Aorta (tissue), 5 donors: ENCODE measurements around the gene USP12. TPM values are rescaled to one million over a fixed set of nuclear protein-coding genes. Genes with fewer than 3 reads are reported as not detected.
"Not testable (repeated sequence)": the region's sequence is repeated elsewhere in the genome, so short reads cannot be mapped to it uniquely, and the experiment has no call there.

Experiments used
- ATAC-seq: fragments of 200-7000 bp; cut with Tn5 transposase; one replicate; pipeline ENCODE4 v1.9.1; 2022; ENCODE audit warnings: moderate library complexity; ENCODE audit not compliant: low FRiP score
- DNase-seq, 2 donors: peaks; one replicate each; pipeline ENCODE4 v3.0.0-alpha.2; 2020
- H3K27ac ChIP-seq, 2 donors: one replicate each; pipeline ENCODE4 v1.5.1; 2013; ENCODE audit warnings: low read length in 2 of 2, mild to moderate bottlenecking in 2 of 2, moderate library complexity in 2 of 2, control low read depth in 1 of 2, inconsistent platforms in 1 of 2, low read depth in 1 of 2
- H3K27me3 ChIP-seq, 2 donors: one replicate each; pipeline ENCODE4 v1.6.1; 2013; ENCODE audit warnings: control low read depth in 1 of 2, low read length in 1 of 2, mild to moderate bottlenecking in 1 of 2, moderate library complexity in 1 of 2; ENCODE audit not compliant: insufficient read depth in 2 of 2, control insufficient read depth in 1 of 2
- H3K36me3 ChIP-seq, 2 donors: one replicate each; pipeline ENCODE4 v1.6.1; 2013; ENCODE audit warnings: control low read depth in 1 of 2, low read length in 1 of 2, mild to moderate bottlenecking in 1 of 2; ENCODE audit not compliant: insufficient read depth in 2 of 2, control insufficient read depth in 1 of 2
- H3K4me1 ChIP-seq, 2 donors: one replicate each; pipeline ENCODE4 v1.6.1; 2013; ENCODE audit warnings: low read length in 2 of 2, control low read depth in 1 of 2, mild to moderate bottlenecking in 1 of 2, moderate library complexity in 1 of 2; ENCODE audit not compliant: insufficient read depth in 2 of 2, control insufficient read depth in 1 of 2
- H3K4me3 ChIP-seq, 2 donors: one replicate each; pipeline ENCODE4 v1.5.1; 2013; ENCODE audit warnings: low read length in 2 of 2, control low read depth in 1 of 2, mild to moderate bottlenecking in 1 of 2
- H3K9me3 ChIP-seq: one replicate; pipeline ENCODE4 v1.6.1; 2013; ENCODE audit warnings: mild to moderate bottlenecking, low read length; ENCODE audit not compliant: control insufficient read depth
- WGBS, 2 donors: extraction: QIAGEN DNeasy Blood & Tissue Kit; methylation state at CpG; one replicate each; pipeline ENCODE4 v1.1.7; 2013; 5-methylcytosine and 5-hydroxymethylcytosine counted together
- intact Hi-C, 2 donors: fragments of 100-400 bp; cut with DNase I; formaldehyde crosslinking; loops; one replicate each; pipeline versions ENCODE4 v1.14.2 to v1.15.0; 2022
- polyA plus RNA-seq, 2 donors: library from polyadenylated mRNA; stranded (reverse); fragments of 200-250 nt; gene quantifications; one replicate each; pipeline ENCODE4 v1.2.3, GENCODE V29; 2013
- total RNA-seq, 2 donors: library from RNA; stranded (reverse); fragmentation: NEBNext Ultra II Directional; extraction: Animal tissue kit (Norgen Biotek cat#: 25700); gene quantifications; one replicate each; pipeline ENCODE4 v1.2.1, GENCODE V29; 2021
- donor health status: healthy with polysubstance abuse.
- donor health status: Bipolar disorder and iron deficiency.
- donor health status: DM: no; HTN: no; CAD: no.
- donor health status: DM: no; HTN: no; CAD: no.
- donor health status: DM: yes; HTN: yes; CAD: no.

Gene USP12
- total and polyA plus RNA-seq, 4 donors, result 18.2 to 47.2 (median 39.6) TPM

DNA sequence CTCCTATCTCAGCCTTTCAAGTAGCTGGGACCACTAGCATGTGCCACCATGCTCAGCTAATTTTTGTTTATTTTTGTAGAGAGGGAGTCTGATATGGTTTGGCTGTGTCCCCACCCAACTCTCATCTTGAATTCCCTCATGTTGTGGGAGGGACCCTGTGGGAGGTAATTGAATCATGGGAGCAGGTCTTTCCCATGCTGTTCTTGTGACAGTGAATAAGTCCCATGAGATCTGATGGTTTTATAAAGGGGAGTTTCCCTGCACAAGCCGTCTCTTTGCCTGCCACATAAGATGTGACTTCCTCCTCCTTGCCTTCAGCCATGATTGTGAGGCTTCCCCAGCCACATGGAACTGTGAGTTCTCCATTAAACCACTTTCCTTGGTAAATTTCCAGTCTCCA is 20.8 kb upstream of the USP12 start:
- H3K9me3 ChIP-seq, H3K4me1 ChIP-seq, DNase-seq, intact Hi-C loops, H3K27ac ChIP-seq, H3K4me3 ChIP-seq, H3K27me3 ChIP-seq, H3K36me3 ChIP-seq, ATAC-seq: not testable (repeated sequence)
- 42 to 53% methylated on average over 1 of the region's 1 CpG for WGBS, 2 donors

DNA sequence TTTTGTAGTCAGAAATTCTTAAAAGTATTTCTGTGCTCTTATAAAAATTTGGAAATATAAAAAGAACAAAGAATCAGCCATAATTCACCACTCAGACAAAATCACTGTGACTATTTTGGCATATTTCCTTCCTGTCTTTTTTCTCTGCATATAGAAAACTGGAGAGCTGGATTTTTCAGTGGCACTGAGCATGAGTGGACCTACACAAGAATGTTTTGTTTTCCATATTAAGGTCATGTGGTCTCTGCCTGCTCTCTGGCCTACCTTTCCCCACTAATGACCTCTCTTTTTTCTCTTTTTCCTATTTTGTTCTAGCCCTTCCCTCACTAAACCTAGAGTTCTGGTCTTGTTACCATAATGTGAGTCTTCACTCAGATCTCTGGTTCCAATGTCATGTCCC is 17.6 kb upstream of the USP12 start:
- H3K4me1 ChIP-seq, result no peaks in the 10 kb centered on the region
- no peak overlapping the region for H3K27ac ChIP-seq
- intact Hi-C loops, result no loop called here
- ATAC-seq (no peak), DNase-seq (no peak)
- H3K36me3 ChIP-seq, result no peaks in the 10 kb centered on the region
- no peaks in the 10 kb centered on the region for H3K9me3 ChIP-seq
- no peaks in the 10 kb centered on the region for H3K27me3 ChIP-seq
- no peak overlapping the region for H3K4me3 ChIP-seq

DNA sequence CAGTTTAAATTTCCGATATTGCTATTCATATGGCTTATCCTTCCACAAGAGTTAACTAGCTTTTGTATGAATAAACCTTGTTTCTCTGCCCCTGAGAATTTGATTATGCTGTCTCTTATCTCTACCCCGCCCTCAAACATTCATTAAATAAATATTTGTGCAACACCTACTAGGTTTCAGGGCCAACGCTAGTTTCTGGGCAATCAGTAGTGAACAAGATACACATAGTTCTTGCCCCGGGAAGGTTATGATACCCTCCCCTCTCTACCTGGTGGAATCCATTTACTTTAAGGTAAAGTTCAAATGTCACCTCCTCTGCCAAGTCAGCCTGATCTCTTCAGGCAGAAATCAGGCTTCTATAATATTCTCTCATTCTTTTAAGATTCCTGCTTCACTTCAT is 16.6 kb upstream of the USP12 start:
- Histone ChIP-seq H3K36me3 (no peaks in the 10 kb centered on the region), H3K4me1 (no peaks in the 10 kb centered on the region), H3K4me3 (no peak overlapping the region), H3K27me3 (no peaks in the 10 kb centered on the region), H3K9me3 (no peaks in the 10 kb centered on the region), H3K27ac (no peak overlapping the region)
- ATAC-seq (no peak), DNase-seq (no peak)
- intact Hi-C loops, result no loop called here
- WGBS, 2 donors, result 67 to 72% methylated on average over 4 of the region's 4 CpGs

DNA sequence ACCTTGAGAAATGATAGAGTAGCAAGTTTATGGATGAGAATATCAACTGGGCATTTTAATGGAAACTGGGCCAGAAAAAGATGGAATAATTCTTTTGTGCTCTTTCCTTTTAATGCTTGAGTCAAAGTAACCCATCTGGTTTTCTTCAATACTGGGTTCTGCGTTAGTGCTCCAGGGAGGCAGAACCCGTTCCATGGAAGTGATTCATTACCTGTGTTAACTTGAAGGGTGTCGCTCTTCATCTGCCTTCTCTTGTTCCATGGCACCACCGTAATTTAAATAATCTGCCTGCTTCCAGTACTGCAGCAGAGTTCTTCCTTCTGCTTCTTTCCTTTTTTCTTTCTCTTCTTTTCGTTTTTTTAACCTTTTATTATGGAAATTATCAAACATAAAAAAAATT is 14.7 kb upstream of the USP12 start:
- Histone ChIP-seq H3K9me3 (no peaks in the 10 kb centered on the region), H3K4me3 (no peak overlapping the region), H3K4me1 (no peaks in the 10 kb centered on the region), H3K27ac (no peak overlapping the region), H3K27me3 (no peaks in the 10 kb centered on the region), H3K36me3 (no peaks in the 10 kb centered on the region)
- WGBS, 2 donors, result 70 to 75% methylated on average over 5 of the region's 5 CpGs
- intact Hi-C loops, result no loop called here
- DNase-seq (no peak), ATAC-seq (no peak)

DNA sequence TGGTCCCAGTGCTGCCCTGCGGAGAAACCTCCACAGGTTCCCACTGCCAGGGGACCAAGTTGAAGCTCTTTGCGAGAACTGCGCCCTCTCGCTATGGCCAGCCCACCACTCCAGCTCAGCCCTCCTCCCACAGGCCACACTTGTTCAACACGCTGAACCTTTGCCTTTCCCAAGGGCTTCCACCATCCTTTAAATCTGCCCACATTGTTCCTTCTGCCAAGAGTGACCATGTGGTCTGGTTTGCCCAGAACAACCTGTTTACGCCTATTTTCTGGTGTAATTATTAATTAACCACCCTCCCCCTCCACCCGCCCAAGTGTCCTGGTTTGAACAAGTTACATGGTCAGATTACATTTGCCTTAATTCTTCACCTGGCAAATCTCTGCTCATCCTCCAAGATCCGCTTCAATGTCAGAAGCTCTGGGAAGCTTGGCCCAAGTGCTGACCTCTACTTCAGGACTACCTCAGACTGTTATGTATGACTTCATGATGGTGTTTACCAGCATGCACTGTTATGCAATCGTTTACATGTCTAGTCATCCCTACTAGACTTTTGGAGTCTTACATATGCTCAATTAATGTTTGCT is 12.0 kb upstream of the USP12 start:
- Histone ChIP-seq H3K27ac (no peak overlapping the region), H3K4me1 (no peaks in the 10 kb centered on the region), H3K9me3 (no peaks in the 10 kb centered on the region), H3K4me3 (no peak overlapping the region), H3K27me3 (no peaks in the 10 kb centered on the region), H3K36me3 (no peaks in the 10 kb centered on the region)
- 83 to 84% methylated on average over 9 of the region's 9 CpGs for WGBS, 2 donors
- ATAC-seq, result no peak
- DNase-seq, result no peak
- intact Hi-C loops, result loop anchor here in 1 of 2 donors (5.0 kb wide), 1 partner anchor 69 kb away; the partner anchor contains the start of gene RPL21

DNA sequence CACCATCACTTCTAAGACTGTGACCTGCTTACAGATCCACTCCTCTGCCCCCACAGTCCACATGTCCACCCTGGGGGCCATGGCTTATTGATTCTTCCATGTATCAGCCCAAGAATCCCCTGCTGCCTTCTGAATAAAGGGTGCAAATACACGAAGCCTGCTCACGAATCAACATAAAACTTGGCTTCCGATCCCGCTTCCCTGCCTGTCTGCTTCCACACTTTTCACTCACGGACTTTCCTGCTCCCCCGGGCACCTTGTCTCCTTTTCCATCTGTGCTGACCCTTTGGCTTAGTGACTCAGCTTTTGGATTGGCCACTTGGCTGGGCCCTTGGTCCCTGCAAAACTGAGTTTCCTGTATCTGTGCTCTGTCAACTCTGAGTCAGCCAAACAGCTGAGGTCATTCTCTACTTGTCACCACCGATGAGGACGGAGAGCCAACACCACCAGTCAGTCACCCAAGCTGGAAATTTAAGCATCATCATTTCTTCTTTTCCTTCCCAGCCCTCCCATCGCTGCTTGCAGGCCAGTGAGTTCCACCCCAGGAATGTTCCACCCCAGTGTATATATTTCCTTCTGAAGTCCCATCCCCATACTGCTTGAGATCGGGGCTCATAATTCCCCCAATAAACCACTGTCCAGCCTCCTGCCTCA is 11.4 kb upstream of the USP12 start:
- no peaks in the 10 kb centered on the region for H3K4me1 ChIP-seq
- no peaks in the 10 kb centered on the region for H3K27me3 ChIP-seq
- H3K36me3 ChIP-seq, result no peaks in the 10 kb centered on the region
- H3K27ac ChIP-seq, result peak overlapping the region in 1 of 2 donors; percentile 2
- intact Hi-C loops, result loop anchor here in 1 of 2 donors (5.0 kb wide), 1 partner anchor 69 kb away; the partner anchor contains the start of gene RPL21
- DNase-seq (peak; percentile 82 to 85), ATAC-seq (peak; percentile 83)
- 8 to 9% methylated on average over 10 of the region's 10 CpGs for WGBS, 2 donors
- no peak overlapping the region for H3K4me3 ChIP-seq
- H3K9me3 ChIP-seq, result no peaks in the 10 kb centered on the region

DNA sequence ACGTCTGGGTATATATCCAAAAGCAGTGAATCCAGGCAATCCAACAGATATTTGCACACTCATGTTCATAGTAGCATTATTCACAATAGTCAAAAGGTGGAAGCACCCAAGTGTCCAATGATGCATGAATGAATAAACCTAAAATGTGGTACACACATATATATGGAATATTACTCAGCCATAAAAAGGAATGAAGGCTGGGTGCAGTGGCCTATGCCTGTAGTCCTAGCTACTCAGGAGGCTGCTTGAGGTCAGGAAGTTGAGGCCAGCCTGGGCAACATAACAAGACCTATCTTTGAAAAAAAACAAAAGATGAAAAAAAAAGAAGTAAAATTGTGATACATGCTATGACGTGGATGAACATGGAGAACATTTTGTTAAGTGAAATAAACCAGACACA is 10.4 kb upstream of the USP12 start:
- intact Hi-C loops, result loop anchor here in 1 of 2 donors (5.0 kb wide), 1 partner anchor 70 kb away; the partner anchor contains the start of gene RPL21
- H3K27ac ChIP-seq, result no peak overlapping the region
- H3K4me3 ChIP-seq, result no peak overlapping the region
- H3K27me3 ChIP-seq, result no peaks in the 10 kb centered on the region
- DNase-seq, result no peak
- no peaks in the 10 kb centered on the region for H3K4me1 ChIP-seq
- WGBS, 2 donors, result 92 to 96% methylated on average over 2 of the region's 2 CpGs
- no peaks in the 10 kb centered on the region for H3K9me3 ChIP-seq
- H3K36me3 ChIP-seq, result no peaks in the 10 kb centered on the region
- no peak for ATAC-seq

DNA sequence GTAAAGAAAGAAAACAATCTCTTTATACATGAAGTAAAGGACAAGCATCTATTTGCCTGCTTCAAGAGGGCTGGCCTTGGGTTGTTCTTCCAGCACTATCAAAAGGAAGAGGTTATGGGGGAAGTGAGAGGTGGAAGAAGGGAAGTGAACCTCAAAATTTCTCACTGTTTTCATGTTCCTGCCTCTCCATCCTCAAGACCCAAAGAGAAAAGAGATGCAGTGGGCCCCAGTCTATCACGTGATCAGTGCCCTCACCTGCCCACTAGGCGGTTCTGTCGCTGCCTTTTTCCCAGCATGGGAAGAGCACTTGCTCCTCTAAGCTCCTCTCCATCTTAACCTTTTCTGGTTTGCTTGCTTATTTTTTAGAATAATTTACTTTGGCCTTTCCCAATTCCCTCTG is 6.2 kb upstream of the USP12 start:
- WGBS, 2 donors, result 56 to 65% methylated on average over 3 of the region's 3 CpGs
- Histone ChIP-seq H3K4me1 (no peaks in the 10 kb centered on the region), H3K4me3 (no peak overlapping the region), H3K9me3 (no peaks in the 10 kb centered on the region), H3K27ac (no peak overlapping the region), H3K36me3 (no peaks in the 10 kb centered on the region), H3K27me3 (no peaks in the 10 kb centered on the region)
- DNase-seq (no peak), ATAC-seq (no peak)
- intact Hi-C loops, result loop anchor here (10.0 kb wide), 2 partner anchors 177 to 447 kb away; partner anchors contain the start of genes LNX2 (in 1 of the 2) and POLR1D (in 1 of the 2)
